ENCODE measurements around the gene PLXNA2. TPM values are rescaled to one million over a fixed set of nuclear protein-coding genes. Genes with fewer than 3 reads are reported as not detected.

PLXNA2 gene
- total RNA-seq, 1 experiment from 2014 or later = 0.89 TPM

- no peak for ATAC-seq
- RAD21 ChIA-PET (ENCODE audit: low non-redundant PET in 1 of 2, low total read pairs in 2 of 2, uncharacterized antibody in 2 of 2, unreplicated experiment in 2 of 2) = no interaction called here
- H3K9me3 ChIP-seq (ENCODE audit: control insufficient read depth in 1 of 2, insufficient read depth in 1 of 2, low read depth in 1 of 2, low read length in 2 of 2) = no peaks in the 10 kb centered on the region
- TF ChIP-seq SIN3A (IDR thresholded peaks at IDR 0.05; ENCODE audit: low read depth) = no peak
- TF ChIP-seq JUND (IDR thresholded peaks at IDR 0.05) = no peak
- no peak for TF ChIP-seq CTCF (IDR thresholded peaks at IDR 0.05 in 2 of 3, conservative IDR thresholded peaks at IDR 0.05 in 1 of 3; ENCODE audit: borderline replicate concordance in 1 of 3, insufficient read depth in 1 of 3, low read depth in 2 of 3, low read length in 2 of 3)
- TF ChIP-seq CBX3 (IDR thresholded peaks at IDR 0.05; ENCODE audit: low read depth) = no peak
- TF ChIP-seq TCF7L2 (IDR thresholded peaks at IDR 0.05; ENCODE audit: borderline replicate concordance, extremely low read depth, insufficient read depth, insufficient read length) = no peak
- TF ChIP-seq POLR2A (IDR thresholded peaks at IDR 0.05; ENCODE audit: borderline replicate concordance, extremely low read depth, insufficient read depth, insufficient read length) = no peak
- TF ChIP-seq CEBPB (IDR thresholded peaks at IDR 0.05; ENCODE audit: low read depth) = no peak
- no peak overlapping the region for H3K4me2 ChIP-seq (ENCODE audit: low read length)
- POLR2A ChIA-PET = no interaction called here
- H3K4me3 ChIP-seq (replicated peaks in 1 of 2; ENCODE audit: low read depth in 1 of 2, low read length in 2 of 2) = no peak overlapping the region
- no peaks in the 10 kb centered on the region for H3K4me1 ChIP-seq (ENCODE audit: control insufficient read depth in 1 of 2, insufficient read depth in 2 of 2, low read length in 2 of 2)
- no peak overlapping the region for H2AFZ ChIP-seq (ENCODE audit: low read depth, low read length, poor library complexity, severe bottlenecking)
- H3K79me2 ChIP-seq (ENCODE audit: insufficient read depth, low read length) = no peaks in the 10 kb centered on the region
- no peaks in the 10 kb centered on the region for H4K20me1 ChIP-seq (ENCODE audit: insufficient read depth)
- H3K9me2 ChIP-seq (ENCODE audit: insufficient read depth) = no peaks in the 10 kb centered on the region
- BruUV-seq (replicated peaks) = no TSS peak
- no peaks in the 10 kb centered on the region for H3K36me3 ChIP-seq (ENCODE audit: control insufficient read depth in 1 of 2, insufficient read depth in 2 of 2, low read length in 2 of 2)
- intact Hi-C loops (cut with micrococcal nuclease) = no loop called here
- CTCF ChIA-PET = interaction anchor here (4.1 kb wide), 1 partner anchor 19 kb away, joined by 13 read pairs; no protein-coding TSS in a partner anchor
- no peak overlapping the region for H3K9ac ChIP-seq (ENCODE audit: low read length)
- no peak overlapping the region for H3K27ac ChIP-seq (ENCODE audit: low read depth, low read length)
- DNase-seq (ENCODE audit: low read depth, low spot score) = no peak
- H3K27me3 ChIP-seq (ENCODE audit: insufficient read depth, low read length) = no peaks in the 10 kb centered on the region; the same call in none of the 2 replicates
Observed at GRCh38 chr1:208040821-208041297, 203.3 kb downstream of the PLXNA2 start.

All from HCT116 (cell line).